Mesodermal cell (in vitro differentiated cells): ENCODE data around the gene OPCML.

Experiments used
- H3K27ac ChIP-seq: 2 replicates; pipeline ENCODE4 v1.7.0; 2013; ENCODE audit warnings: mild to moderate bottlenecking, low read depth, low read length, moderate library complexity; ENCODE audit not compliant: severe bottlenecking
- H3K36me3 ChIP-seq: 2 replicates; pipeline ENCODE4 v1.7.1; 2013; ENCODE audit warnings: mild to moderate bottlenecking, low read length, moderate library complexity; ENCODE audit not compliant: control insufficient read depth, insufficient read depth
- H3K4me1 ChIP-seq: one replicate; pipeline ENCODE4 v1.7.1; 2013; ENCODE audit warnings: mild to moderate bottlenecking, low read length; ENCODE audit not compliant: insufficient read depth, control insufficient read depth, poor library complexity, severe bottlenecking
- H3K4me3 ChIP-seq: 2 replicates; pipeline ENCODE4 v1.7.0; 2013; ENCODE audit warnings: low read length, control low read depth, mild to moderate bottlenecking; ENCODE audit not compliant: insufficient read depth, poor library complexity, severe bottlenecking; ENCODE audit errors: extremely low read depth
- H3K9me3 ChIP-seq: 2 replicates; pipeline ENCODE4 v1.7.1; 2013; ENCODE audit warnings: mild to moderate bottlenecking, low read length, moderate library complexity; ENCODE audit not compliant: control insufficient read depth
- WGBS, 2 experiments: methylation state at CpG; one replicate each; pipeline ENCODE4 v1.1.5; 2013; ENCODE audit warnings: missing lambda C conversion rate in 2 of 2; ENCODE audit not compliant: insufficient coverage in 2 of 2; 5-methylcytosine and 5-hydroxymethylcytosine counted together

Gene OPCML

GRCh38 chr11:133041928-133042882 is 490.1 kb downstream of the OPCML start:
- no peak overlapping the region for H3K27ac ChIP-seq
- 86 to 91% methylated on average over 19 to 21 of the region's 29 CpGs for WGBS, 2 experiments

DNA sequence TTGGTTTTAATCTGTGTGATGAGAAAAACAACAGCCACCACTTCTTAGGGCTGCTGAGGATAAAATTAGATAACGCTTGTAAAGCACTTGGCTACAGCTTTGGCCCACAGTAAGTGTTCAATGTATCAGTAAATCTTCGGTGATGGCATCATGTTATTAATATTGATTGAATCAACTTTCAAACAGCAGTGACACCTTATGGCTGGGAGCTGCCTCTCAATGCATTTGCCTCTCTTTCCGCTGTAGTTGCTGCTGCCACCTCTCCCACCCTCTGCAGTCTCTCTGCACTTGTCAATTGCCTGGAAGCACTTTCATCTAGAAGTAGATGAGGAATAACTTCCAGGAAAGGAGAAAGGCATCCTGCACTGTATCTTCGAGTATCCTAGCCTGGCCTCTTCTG is 491.1 kb downstream of the OPCML start:
- 67 to 90% methylated on average over 1 to 3 of the region's 4 CpGs for WGBS, 2 experiments
- Histone ChIP-seq H3K9me3 (no peaks in the 10 kb centered on the region), H3K36me3 (no peaks in the 10 kb centered on the region), H3K4me3 (no peak overlapping the region), H3K4me1 (peaks cover 29% of the 10 kb centered on the region), H3K27ac (no peak overlapping the region)

More at GRCh38 chr11:133041928-133042882, 490.1 kb downstream of the OPCML start:
- Histone ChIP-seq H3K4me3 (no peak overlapping the region), H3K36me3 (no peaks in the 10 kb centered on the region), H3K9me3 (no peaks in the 10 kb centered on the region), H3K4me1 (peaks cover 29% of the 10 kb centered on the region)

- 38 to 49% methylated on average over 5 to 8 of the region's 8 CpGs for WGBS, 2 experiments
- Histone ChIP-seq H3K9me3 (no peaks in the 10 kb centered on the region), H3K27ac (peak overlapping the region; percentile 13), H3K36me3 (no peaks in the 10 kb centered on the region), H3K4me3 (no peak overlapping the region), H3K4me1 (peaks cover 29% of the 10 kb centered on the region)
Observed at GRCh38 chr11:133040289-133040900, 491.9 kb downstream of the OPCML start.

- WGBS, 2 experiments: 63 to 64% methylated on average over 3 to 4 of the region's 4 CpGs
- Histone ChIP-seq H3K4me3 (no peak overlapping the region), H3K36me3 (no peaks in the 10 kb centered on the region), H3K9me3 (no peaks in the 10 kb centered on the region), H3K4me1 (peaks cover 29% of the 10 kb centered on the region), H3K27ac (no peak overlapping the region)
Observed at GRCh38 chr11:133038850-133039249, 493.5 kb downstream of the OPCML start.

GRCh38 chr11:133034929-133035328 is 497.4 kb downstream of the OPCML start:
- no peak overlapping the region for H3K27ac ChIP-seq
- H3K4me3 ChIP-seq: no peak overlapping the region
- H3K36me3 ChIP-seq: no peaks in the 10 kb centered on the region
- H3K9me3 ChIP-seq: no peaks in the 10 kb centered on the region
- WGBS, 2 experiments: 97 to 100% methylated on average over 2 to 5 of the region's 7 CpGs
- peaks cover 7% of the 10 kb centered on the region for H3K4me1 ChIP-seq

- H3K36me3 ChIP-seq: no peaks in the 10 kb centered on the region
- H3K4me1 ChIP-seq: no peaks in the 10 kb centered on the region
- no peaks in the 10 kb centered on the region for H3K9me3 ChIP-seq
- H3K4me3 ChIP-seq: no peak overlapping the region
- peak overlapping the region; percentile 44 for H3K27ac ChIP-seq
- 80% methylated on average over 1 of the region's 5 CpGs; no CpG with 5 or more reads in 1 of the 2 experiments for WGBS, 2 experiments
Observed at GRCh38 chr11:133029107-133029506, 503.2 kb downstream of the OPCML start.

DNA sequence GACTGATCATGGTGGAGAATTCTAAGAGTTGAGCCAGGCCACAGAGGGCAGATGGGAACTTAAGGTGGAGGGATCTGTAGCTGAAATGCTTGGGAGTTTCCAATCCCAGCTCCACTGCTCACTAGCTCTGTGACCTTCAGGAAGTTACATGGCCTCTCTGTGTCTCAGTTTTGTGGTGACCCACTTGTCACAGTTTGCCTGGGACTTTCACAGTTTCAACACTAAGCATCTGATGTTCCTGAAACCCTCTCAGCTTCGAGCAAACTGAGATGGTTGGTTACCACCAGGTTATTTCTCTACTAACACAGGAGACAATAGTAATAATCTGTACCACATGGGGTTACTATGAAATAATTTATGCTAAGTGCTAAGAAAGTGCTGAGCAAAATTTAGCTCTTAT is 505.3 kb downstream of the OPCML start:
- H3K4me3 ChIP-seq: no peak overlapping the region
- H3K9me3 ChIP-seq: no peaks in the 10 kb centered on the region
- H3K27ac ChIP-seq: no peak overlapping the region
- no peaks in the 10 kb centered on the region for H3K4me1 ChIP-seq
- no CpG with 5 or more reads among the region's 1 CpG for WGBS, 2 experiments
- H3K36me3 ChIP-seq: no peaks in the 10 kb centered on the region

DNA sequence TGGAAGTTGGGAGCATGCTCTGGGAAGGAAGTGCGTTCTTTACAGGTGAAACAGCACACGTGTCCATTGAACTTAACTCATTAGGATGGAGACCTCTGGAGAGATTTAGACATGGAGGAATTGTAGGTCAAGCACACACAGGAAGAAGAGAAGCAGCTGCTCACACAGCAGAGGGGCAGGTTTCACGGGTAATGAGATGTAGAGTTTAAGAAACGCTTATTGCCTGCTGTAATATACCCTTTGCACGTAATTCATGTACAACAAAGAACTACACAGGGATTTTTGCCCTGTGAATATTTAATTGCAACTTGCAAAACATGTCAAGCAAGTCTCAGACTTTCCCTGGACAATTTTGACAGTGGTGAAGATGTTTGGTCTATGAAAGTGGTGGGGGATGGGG is 508.0 kb downstream of the OPCML start:
- H3K4me1 ChIP-seq: peaks cover 13% of the 10 kb centered on the region
- H3K9me3 ChIP-seq: no peaks in the 10 kb centered on the region
- H3K36me3 ChIP-seq: no peaks in the 10 kb centered on the region
- H3K27ac ChIP-seq: no peak overlapping the region
- 96 to 100% methylated on average over 2 to 5 of the region's 5 CpGs for WGBS, 2 experiments
- no peak overlapping the region for H3K4me3 ChIP-seq

DNA sequence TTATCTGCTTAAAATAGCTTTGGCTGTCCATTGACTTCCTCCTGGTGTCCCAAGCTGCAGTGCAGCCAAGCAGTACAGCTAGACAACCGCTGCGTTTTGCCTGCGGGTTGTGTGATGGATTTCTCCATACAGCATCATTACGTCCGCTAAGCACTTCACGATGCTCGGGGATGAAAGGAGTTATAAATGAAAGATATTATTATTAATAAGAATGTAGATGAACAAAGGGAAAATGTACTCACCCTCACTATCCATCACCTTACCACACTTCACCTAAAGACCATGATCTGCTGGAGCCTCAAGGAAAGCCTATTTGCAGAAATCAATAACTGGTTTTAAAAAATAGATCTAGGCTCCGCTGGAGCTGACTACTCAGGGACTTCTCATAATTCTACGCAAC is 509.1 kb downstream of the OPCML start:
- Histone ChIP-seq H3K27ac (no peak overlapping the region), H3K4me1 (peaks cover 13% of the 10 kb centered on the region), H3K4me3 (no peak overlapping the region), H3K36me3 (no peaks in the 10 kb centered on the region), H3K9me3 (no peaks in the 10 kb centered on the region)
- 100% methylated on average over 3 of the region's 9 CpGs; no CpG with 5 or more reads in 1 of the 2 experiments for WGBS, 2 experiments

DNA sequence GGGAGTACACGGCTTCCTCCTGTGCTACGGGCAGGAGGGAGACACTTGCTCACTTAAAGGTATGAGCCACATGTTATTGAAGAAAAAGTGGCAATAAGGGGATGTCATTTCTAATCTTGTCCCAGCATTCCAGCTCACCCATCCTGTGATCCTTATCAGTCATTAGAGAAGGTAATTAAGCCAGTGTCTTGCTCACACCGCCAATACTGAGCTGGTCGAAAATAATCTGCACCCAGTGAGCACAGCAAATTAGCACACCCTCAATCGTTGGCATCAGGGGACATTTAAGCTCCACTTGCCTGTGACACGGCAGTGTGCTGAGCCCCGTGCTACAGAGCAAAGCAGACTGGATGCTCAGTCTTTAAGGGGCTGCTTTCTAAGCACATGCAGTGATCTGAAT is 510.7 kb downstream of the OPCML start:
- 63 to 66% methylated on average over 7 of the region's 7 CpGs for WGBS, 2 experiments
- H3K9me3 ChIP-seq: no peaks in the 10 kb centered on the region
- H3K36me3 ChIP-seq: no peaks in the 10 kb centered on the region
- no peak overlapping the region for H3K4me3 ChIP-seq
- peaks cover 13% of the 10 kb centered on the region for H3K4me1 ChIP-seq
- H3K27ac ChIP-seq: no peak overlapping the region

GRCh38 chr11:133020372-133020714 is 512.0 kb downstream of the OPCML start:
- Histone ChIP-seq H3K4me3 (no peak overlapping the region), H3K4me1 (peaks cover 13% of the 10 kb centered on the region), H3K36me3 (no peaks in the 10 kb centered on the region), H3K27ac (no peak overlapping the region), H3K9me3 (no peaks in the 10 kb centered on the region)
- 89% methylated on average over 1 of the region's 1 CpG; no CpG with 5 or more reads in 1 of the 2 experiments for WGBS, 2 experiments
